ENCODE results near the gene PROKR2. TPM values are rescaled to one million over a fixed set of nuclear protein-coding genes. Genes with fewer than 3 reads are reported as not detected.

The PROKR2 gene
- total and polyA plus RNA-seq, 10 of the 15 experiments (the other 5 are each of a cell fraction or from before 2014, with no cell fraction given), result not detected

DNA sequence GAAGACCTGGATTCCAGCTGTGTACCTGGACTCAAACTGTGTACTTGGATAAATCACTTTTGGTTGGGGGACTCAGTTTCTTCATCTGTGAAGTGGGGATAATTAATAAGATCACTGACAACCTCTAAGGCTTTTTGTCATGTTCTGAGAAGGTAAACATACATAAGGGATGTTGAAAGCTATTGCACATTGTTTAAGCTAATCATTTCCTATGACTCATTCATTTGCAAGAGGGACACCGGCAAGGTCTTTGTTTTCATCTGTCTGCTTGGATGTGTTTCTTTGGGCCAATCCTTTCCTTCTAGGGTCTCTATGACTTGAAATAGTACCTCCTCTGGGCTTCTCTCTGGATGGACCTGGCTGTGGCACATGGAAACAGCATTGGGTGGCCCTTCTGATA lies 6.8 kb downstream of the PROKR2 start:
- no peak for DNase-seq (ENCODE audit: low read depth, low spot score)
- H3K4me3 ChIP-seq, result no peak overlapping the region
- BruUV-seq (replicated peaks), result no TSS peak
- RAD21 ChIA-PET (ENCODE audit: unreplicated experiment), result no interaction called here
- intact Hi-C loops (cut with micrococcal nuclease; ENCODE audit: unreplicated experiment) (no loop called here), in situ Hi-C loops (cut with MboI) (no loop called here)
- no peak for FAIRE-seq
- H3K79me2 ChIP-seq (ENCODE audit: control insufficient read depth, insufficient read depth, low read length), result no peaks in the 10 kb centered on the region
- no peak overlapping the region for H3K9ac ChIP-seq (ENCODE audit: control insufficient read depth, insufficient read depth, low read length)
- SMC1A ChIA-PET (ENCODE audit: uncharacterized antibody, unreplicated experiment), result no interaction called here
- ATAC-seq, result no peak
- no peaks in the 10 kb centered on the region for H4K20me1 ChIP-seq (ENCODE audit: control insufficient read depth, insufficient read depth)
- no peak overlapping the region for H3K4me2 ChIP-seq (ENCODE audit: control insufficient read depth, insufficient read depth)
- H3K27me3 ChIP-seq (replicated peaks in 1 of 2; ENCODE audit: control insufficient read depth in 2 of 2, insufficient read depth in 2 of 2, low read length in 1 of 2), result peaks cover 0 to 3% of the 10 kb centered on the region in 2 experiments; a peak in 3 of 4 replicates
- CTCF ChIA-PET, result no interaction called here
- no peak overlapping the region for H2AFZ ChIP-seq (ENCODE audit: control insufficient read depth, low read depth, low read length)
- no peaks in the 10 kb centered on the region for H3K4me1 ChIP-seq (ENCODE audit: control insufficient read depth, insufficient read depth, low read length)
- no peaks in the 10 kb centered on the region for H3K36me3 ChIP-seq (ENCODE audit: control insufficient read depth in 2 of 2, insufficient read depth in 2 of 2, low read length in 1 of 2)
- no peaks in the 10 kb centered on the region; the same call in 2 of the 3 replicates for H3K9me3 ChIP-seq (replicated peaks; ENCODE audit: control insufficient read depth, insufficient read depth, low read length)
- WGBS (ENCODE audit: insufficient coverage, insufficient replicate concordance, low lambda C conversion rate, missing lambda C conversion rate), result 50% methylated on average over 1 of the region's 1 CpG
- H3K27ac ChIP-seq (ENCODE audit: control insufficient read depth, insufficient read depth), result no peak overlapping the region
- TF ChIP-seq IRF4 (IDR thresholded peaks at IDR 0.05; ENCODE audit: low read depth, low read length) (no peak), ZSCAN29 (IDR thresholded peaks at IDR 0.05) (no peak), ZNF592 (IDR thresholded peaks at IDR 0.05) (no peak), MYC (IDR thresholded peaks at IDR 0.05; ENCODE audit: insufficient read depth, insufficient read length, insufficient replicate concordance, low read length, severe bottlenecking) (no peak), MEF2A (IDR thresholded peaks at IDR 0.05; ENCODE audit: insufficient read depth, low read depth, low read length) (no peak), POU2F2 (IDR thresholded peaks at IDR 0.05; ENCODE audit: borderline replicate concordance, low read depth, low read length) (no peak), ETV6 (conservative IDR thresholded peaks at IDR 0.05 in 1 of 2, IDR thresholded peaks at IDR 0.05 in 1 of 2; ENCODE audit: borderline replicate concordance in 1 of 2, low read depth in 1 of 2) (no peak), NRF1 (conservative IDR thresholded peaks at IDR 0.05; ENCODE audit: low read depth, low read length) (no peak), MEF2B (IDR thresholded peaks at IDR 0.05; ENCODE audit: partially characterized antibody, poor library complexity, severe bottlenecking) (no peak), RCOR1 (conservative IDR thresholded peaks at IDR 0.05; ENCODE audit: low read depth, low read length) (no peak), DPF2 (IDR thresholded peaks at IDR 0.05) (no peak), ZNF24 (IDR thresholded peaks at IDR 0.05) (no peak), BCL11A (IDR thresholded peaks at IDR 0.05; ENCODE audit: low read depth, low read length) (no peak), NR2F1 (conservative IDR thresholded peaks at IDR 0.05) (no peak), EGR1 (IDR thresholded peaks at IDR 0.05; ENCODE audit: borderline replicate concordance in 1 of 2, low read depth in 2 of 2, low read length in 2 of 2) (no peak)
- POLR2A ChIA-PET, result interaction anchor here (0.6 kb wide), 1 partner anchor 110 kb away, joined by 3 read pairs; no protein-coding TSS in a partner anchor

Measured in GM12878 (cell line).